Measurements from ENCODE around the gene ZNF202.

DNA sequence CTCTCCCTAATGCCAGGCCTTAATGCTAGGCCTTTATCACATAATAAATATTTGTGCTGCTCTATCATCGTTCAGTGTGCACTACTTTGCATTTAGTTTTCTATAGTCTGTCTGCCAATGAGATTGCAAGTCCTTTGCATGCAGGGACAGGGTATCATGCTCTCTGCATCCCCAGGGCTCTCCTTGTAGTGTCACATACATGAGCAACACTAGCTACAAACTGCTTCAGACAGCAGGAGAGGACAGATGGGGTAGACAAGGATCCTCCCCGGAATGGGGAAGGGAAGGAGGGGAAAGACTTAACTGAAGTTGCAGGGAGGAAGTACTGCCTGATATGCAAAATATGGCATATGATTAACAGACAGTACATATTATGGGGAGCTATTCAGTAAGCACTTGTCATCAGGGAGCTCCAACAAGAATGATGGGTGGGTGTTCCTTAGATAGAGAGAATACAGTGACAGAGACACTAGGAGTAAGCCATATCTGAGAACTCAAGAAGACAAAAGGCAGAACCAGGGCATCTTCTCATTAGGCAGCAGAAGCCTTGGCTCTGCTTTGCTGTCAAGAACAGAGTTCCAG, 42.8 kb downstream of the ZNF202 start:
- TF ChIP-seq POLR2AphosphoS5 (IDR thresholded peaks at IDR 0.05), result no peak
- no peak for TF ChIP-seq CTCF (IDR thresholded peaks at IDR 0.05)

Measured in upper lobe of left lung (tissue), 4 donors.